ENCODE results near the gene SPTBN2. TPM values are rescaled to one million over a fixed set of nuclear protein-coding genes. Genes with fewer than 3 reads are reported as not detected.

SPTBN2 gene
- total RNA-seq, 4 donors from 2014 or later, result 3.1 to 18.3 (median 8.5) TPM

DNA sequence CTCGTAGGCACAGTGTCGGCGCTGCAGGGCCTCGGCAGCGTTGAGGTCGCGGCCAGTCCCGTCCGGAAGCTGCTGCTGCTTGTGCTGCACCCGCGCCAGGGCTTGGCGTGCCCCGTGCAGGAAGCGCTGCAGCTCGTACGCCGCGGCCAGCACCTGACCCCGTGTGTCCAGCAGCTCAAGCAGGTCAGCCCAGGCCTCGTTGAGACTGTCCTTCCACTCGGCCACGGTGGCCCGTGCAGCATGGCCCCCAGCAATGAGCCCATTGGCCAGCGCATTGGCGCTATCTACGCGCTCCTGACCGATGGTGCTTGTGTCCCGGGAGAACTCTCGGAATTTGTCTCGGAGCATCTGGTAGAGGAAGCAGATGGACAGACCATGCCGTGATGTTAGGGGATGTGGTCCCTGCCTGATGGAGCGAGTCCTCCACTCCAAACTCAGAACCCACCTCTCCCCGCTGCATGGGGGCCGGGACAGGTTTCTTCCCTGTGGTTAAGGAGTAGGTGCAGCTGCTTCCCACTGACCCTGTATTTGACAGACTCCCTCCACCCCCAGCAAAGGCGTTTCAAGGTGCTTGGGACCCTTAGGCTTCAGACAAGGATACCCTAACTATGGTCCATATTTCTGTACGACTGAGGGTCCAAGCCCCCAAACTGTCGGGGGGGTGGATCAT lies 37.6 kb downstream of the SPTBN2 start:
- WGBS, 2 donors, result 89 to 94% methylated on average over 32 to 37 of the region's 38 CpGs
- no peak overlapping the region for H3K27ac ChIP-seq
- DNase-seq (ENCODE audit: low spot score in 2 of 2), result no peak
- H3K4me1 ChIP-seq, result no peaks in the 10 kb centered on the region
- TF ChIP-seq EP300 (IDR thresholded peaks at IDR 0.05) (no peak), POLR2A (IDR thresholded peaks at IDR 0.05) (no peak)
- TF ChIP-seq, protein P1, sequence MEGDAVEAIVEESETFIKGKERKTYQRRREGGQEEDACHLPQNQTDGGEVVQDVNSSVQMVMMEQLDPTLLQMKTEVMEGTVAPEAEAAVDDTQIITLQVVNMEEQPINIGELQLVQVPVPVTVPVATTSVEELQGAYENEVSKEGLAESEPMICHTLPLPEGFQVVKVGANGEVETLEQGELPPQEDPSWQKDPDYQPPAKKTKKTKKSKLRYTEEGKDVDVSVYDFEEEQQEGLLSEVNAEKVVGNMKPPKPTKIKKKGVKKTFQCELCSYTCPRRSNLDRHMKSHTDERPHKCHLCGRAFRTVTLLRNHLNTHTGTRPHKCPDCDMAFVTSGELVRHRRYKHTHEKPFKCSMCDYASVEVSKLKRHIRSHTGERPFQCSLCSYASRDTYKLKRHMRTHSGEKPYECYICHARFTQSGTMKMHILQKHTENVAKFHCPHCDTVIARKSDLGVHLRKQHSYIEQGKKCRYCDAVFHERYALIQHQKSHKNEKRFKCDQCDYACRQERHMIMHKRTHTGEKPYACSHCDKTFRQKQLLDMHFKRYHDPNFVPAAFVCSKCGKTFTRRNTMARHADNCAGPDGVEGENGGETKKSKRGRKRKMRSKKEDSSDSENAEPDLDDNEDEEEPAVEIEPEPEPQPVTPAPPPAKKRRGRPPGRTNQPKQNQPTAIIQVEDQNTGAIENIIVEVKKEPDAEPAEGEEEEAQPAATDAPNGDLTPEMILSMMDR (IDR thresholded peaks at IDR 0.05), result no peak
- H3K36me3 ChIP-seq, result peaks cover 0 to 6% (median 0%) of the 10 kb centered on the region in 3 donors
- no peak overlapping the region for H3K4me3 ChIP-seq
- H3K27me3 ChIP-seq, result no peaks in the 10 kb centered on the region
- no peaks in the 10 kb centered on the region for H3K9me3 ChIP-seq

- Histone ChIP-seq H3K4me3 (no peak overlapping the region), H3K4me1 (no peaks in the 10 kb centered on the region), H3K27ac (no peak overlapping the region), H3K9me3 (no peaks in the 10 kb centered on the region), H3K27me3 (no peaks in the 10 kb centered on the region), H3K36me3 (peaks cover 0 to 7% (median 0%) of the 10 kb centered on the region in 3 donors)
- no peak for DNase-seq (ENCODE audit: low spot score in 2 of 2)
- TF ChIP-seq EP300 (IDR thresholded peaks at IDR 0.05), result no peak
- TF ChIP-seq, protein P1 (IDR thresholded peaks at IDR 0.05), result no peak
- TF ChIP-seq POLR2A (IDR thresholded peaks at IDR 0.05), result no peak
- 86 to 90% methylated on average over 16 of the region's 32 CpGs for WGBS, 2 donors
Measured at GRCh38 chr11:66689661-66690590, 39.1 kb downstream of the SPTBN2 start.

- H3K4me1 ChIP-seq, result no peaks in the 10 kb centered on the region
- DNase-seq (ENCODE audit: low spot score in 2 of 2), result no peak
- no peaks in the 10 kb centered on the region for H3K27me3 ChIP-seq
- H3K9me3 ChIP-seq, result no peaks in the 10 kb centered on the region
- no peak overlapping the region for H3K27ac ChIP-seq
- TF ChIP-seq, protein P1 (IDR thresholded peaks at IDR 0.05), result no peak
- TF ChIP-seq POLR2A (IDR thresholded peaks at IDR 0.05) (no peak), EP300 (IDR thresholded peaks at IDR 0.05) (no peak)
- H3K4me3 ChIP-seq, result no peak overlapping the region
- peaks cover 0 to 17% (median 0%) of the 10 kb centered on the region in 3 donors for H3K36me3 ChIP-seq
- 86% methylated on average over 28 of the region's 28 CpGs for WGBS, 2 donors
Measured at GRCh38 chr11:66688561-66689534, 40.2 kb downstream of the SPTBN2 start.

DNA sequence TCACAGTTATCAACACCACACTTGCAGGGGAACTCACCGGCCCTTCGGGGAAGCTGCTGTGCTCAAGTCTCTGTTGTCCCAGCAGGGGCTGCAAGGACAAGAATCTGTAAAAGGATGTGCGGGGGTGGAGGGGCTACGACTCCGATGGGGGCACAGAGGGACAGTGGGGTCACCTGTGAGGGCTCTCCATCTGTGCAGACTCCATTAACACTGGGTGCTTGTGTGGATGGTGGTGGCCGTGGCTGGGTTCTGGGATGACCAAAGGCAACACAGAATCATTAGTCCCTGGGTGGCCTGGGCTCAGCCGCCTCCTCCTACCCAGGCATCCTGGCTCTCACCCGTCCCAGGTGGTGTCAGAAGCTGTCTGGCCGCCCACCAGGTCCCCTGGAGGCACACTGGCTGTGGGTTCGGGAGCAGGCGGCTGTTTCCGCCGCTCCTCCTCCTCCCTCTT lies 41.2 kb downstream of the SPTBN2 start:
- Histone ChIP-seq H3K4me1 (no peaks in the 10 kb centered on the region), H3K27me3 (no peaks in the 10 kb centered on the region), H3K4me3 (no peak overlapping the region), H3K9me3 (no peaks in the 10 kb centered on the region), H3K27ac (no peak overlapping the region), H3K36me3 (peaks cover 0 to 17% (median 0%) of the 10 kb centered on the region in 3 donors)
- TF ChIP-seq EP300 (IDR thresholded peaks at IDR 0.05), result no peak
- TF ChIP-seq, protein P1 (IDR thresholded peaks at IDR 0.05), result no peak
- TF ChIP-seq POLR2A (IDR thresholded peaks at IDR 0.05), result no peak
- WGBS, 2 donors, result 68 to 71% methylated on average over 12 to 13 of the region's 13 CpGs
- DNase-seq (ENCODE audit: low spot score in 2 of 2), result no peak

Measured in tibial nerve (tissue), 4 donors.